Lung (tissue), 12 donors: ENCODE data around the gene TMEM117. TPM values are rescaled to one million over a fixed set of nuclear protein-coding genes. Genes with fewer than 3 reads are reported as not detected.

Experiments used
- ATAC-seq: fragments of 200-7000 bp; cut with Tn5 transposase; one replicate; pipeline ENCODE4 v1.9.1; 2020; ENCODE audit warnings: moderate number of reproducible peaks; ENCODE audit not compliant: insufficient read depth, low FRiP score
- DNase-seq, 3 donors: peaks; one replicate each; pipeline ENCODE4 v3.0.0-alpha.2; 2013 to 2017
- H3K27ac ChIP-seq, 2 donors: one replicate each; pipeline ENCODE4 v1.5.1; 2013; ENCODE audit warnings: mild to moderate bottlenecking in 2 of 2, moderate library complexity in 2 of 2, control low read depth in 1 of 2, inconsistent platforms in 1 of 2, low read depth in 1 of 2, low read length in 1 of 2
- H3K27me3 ChIP-seq, 3 donors: one replicate each; pipeline ENCODE4 v1.5.1; 2013; ENCODE audit warnings: low read length in 2 of 3; ENCODE audit not compliant: control insufficient read depth in 3 of 3, insufficient read depth in 3 of 3
- H3K36me3 ChIP-seq, 4 donors: one replicate each; pipeline ENCODE4 v1.5.1; 2013; ENCODE audit warnings: low read length in 4 of 4, mild to moderate bottlenecking in 1 of 4, moderate library complexity in 1 of 4; ENCODE audit not compliant: control insufficient read depth in 4 of 4, insufficient read depth in 4 of 4
- H3K4me1 ChIP-seq, 5 donors: one replicate each; pipeline ENCODE4 v1.5.1; 2013; ENCODE audit warnings: low read length in 5 of 5, mild to moderate bottlenecking in 2 of 5, moderate library complexity in 1 of 5; ENCODE audit not compliant: control insufficient read depth in 5 of 5, insufficient read depth in 5 of 5
- H3K4me3 ChIP-seq: one replicate; pipeline ENCODE4 v1.5.1; 2013; ENCODE audit warnings: mild to moderate bottlenecking, control low read depth, moderate library complexity
- H3K9ac ChIP-seq, 2 donors: one replicate each; pipeline ENCODE4 v1.5.1; 2013; ENCODE audit warnings: low read length in 2 of 2, control low read depth in 1 of 2; ENCODE audit not compliant: insufficient read depth in 1 of 2
- H3K9me3 ChIP-seq, 4 donors: one replicate each; pipeline ENCODE4 v1.5.1; 2013; ENCODE audit warnings: low read length in 3 of 4, mild to moderate bottlenecking in 1 of 4, moderate library complexity in 1 of 4; ENCODE audit not compliant: control insufficient read depth in 4 of 4, insufficient read depth in 3 of 4
- WGBS, 2 donors: extraction: QIAGEN DNeasy Blood & Tissue Kit; methylation state at CpG; one replicate each; pipeline ENCODE4 v1.1.7; 2013; 5-methylcytosine and 5-hydroxymethylcytosine counted together
- polyA plus RNA-seq, 2 donors: library from polyadenylated mRNA; stranded (reverse); fragments of 200-250 nt; gene quantifications; one replicate each; pipeline ENCODE4 v1.2.1, GENCODE V29; 2013
- total RNA-seq, 2 donors: library from RNA; depleted of rRNA in 1 of 2; stranded (reverse); fragments of >200 nt in 1 of 2; gene quantifications; one replicate each; pipeline ENCODE4 v1.2.1, GENCODE V29; 2014 to 2021
- TF ChIP-seq, protein P1 (sequence below): IDR thresholded peaks from 2 replicates; pipeline ENCODE4 v1.5.1; 2012; ENCODE audit warnings: mild to moderate bottlenecking; ENCODE audit errors: control extremely low read depth, extremely low read depth
- donor health status: control.
- donor health status: control.
- donor health status: Bipolar disorder and iron deficiency.
- donor health status: healthy.
- donor health status: DM: yes; HTN: yes; CAD: no.

Gene TMEM117
- total and polyA plus RNA-seq, 4 donors, result 1.2 to 6.1 (median 2.3) TPM

DNA sequence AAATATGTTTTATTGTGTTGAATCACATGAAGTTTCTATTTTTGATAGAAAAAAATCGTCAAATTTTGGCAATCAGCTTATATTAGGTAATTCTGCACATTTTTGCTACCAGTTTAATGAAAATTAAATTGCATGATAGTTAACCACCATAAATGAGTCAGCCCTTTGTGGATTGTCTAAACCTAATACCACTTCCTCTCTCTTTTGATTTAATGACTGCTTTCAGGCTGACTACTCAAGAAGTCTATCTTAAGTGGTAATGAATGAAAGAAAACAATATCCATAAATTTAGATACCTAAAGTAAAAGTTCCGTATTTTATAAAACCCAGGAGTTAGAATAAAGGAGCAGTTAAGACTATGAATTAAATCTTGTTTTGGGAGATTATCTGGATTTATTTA lies 450.5 kb downstream of the TMEM117 start:
- ATAC-seq, result no peak
- 34 to 54% methylated on average over 2 of the region's 2 CpGs for WGBS, 2 donors

DNA sequence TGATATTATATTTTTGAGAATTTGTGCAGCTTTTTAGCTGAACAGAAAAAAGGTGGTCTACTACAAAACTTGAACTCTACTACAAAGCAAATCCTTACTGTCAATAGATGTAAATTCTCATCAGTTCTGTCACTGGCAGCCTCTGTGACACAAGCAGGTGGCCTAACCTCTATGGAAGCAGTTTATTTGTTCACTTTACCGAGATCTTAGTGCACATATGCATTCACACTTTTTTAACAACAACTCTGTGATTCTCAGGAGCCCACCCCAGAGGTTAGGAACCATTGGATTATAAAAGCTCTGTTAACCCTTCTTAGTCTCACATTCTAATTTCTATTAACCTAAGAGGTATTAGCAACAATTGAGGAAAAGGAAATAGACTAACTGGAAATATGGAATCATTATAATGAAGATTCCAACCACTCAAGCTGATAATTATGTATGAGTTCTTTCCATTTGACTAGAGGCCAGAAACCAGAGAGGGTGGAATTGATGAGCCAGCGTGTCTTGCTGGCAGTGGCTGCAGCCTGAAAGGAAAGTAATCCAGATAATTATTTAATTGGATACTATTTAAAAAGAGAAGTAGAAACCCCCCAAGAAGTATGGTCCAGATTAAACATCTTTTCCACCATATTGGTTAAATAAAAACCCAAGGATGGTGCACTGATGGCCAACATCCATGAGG lies 451.1 kb downstream of the TMEM117 start:
- WGBS, 2 donors, result 78 to 82% methylated on average over 2 of the region's 2 CpGs
- DNase-seq (no peak), ATAC-seq (no peak)
- no peak overlapping the region for H3K4me3 ChIP-seq
- H3K9ac ChIP-seq, result no peak overlapping the region
- no peaks in the 10 kb centered on the region for H3K9me3 ChIP-seq
- no peaks in the 10 kb centered on the region for H3K36me3 ChIP-seq
- no peak overlapping the region for H3K27ac ChIP-seq
- H3K27me3 ChIP-seq, result no peaks in the 10 kb centered on the region
- TF ChIP-seq, protein P1, sequence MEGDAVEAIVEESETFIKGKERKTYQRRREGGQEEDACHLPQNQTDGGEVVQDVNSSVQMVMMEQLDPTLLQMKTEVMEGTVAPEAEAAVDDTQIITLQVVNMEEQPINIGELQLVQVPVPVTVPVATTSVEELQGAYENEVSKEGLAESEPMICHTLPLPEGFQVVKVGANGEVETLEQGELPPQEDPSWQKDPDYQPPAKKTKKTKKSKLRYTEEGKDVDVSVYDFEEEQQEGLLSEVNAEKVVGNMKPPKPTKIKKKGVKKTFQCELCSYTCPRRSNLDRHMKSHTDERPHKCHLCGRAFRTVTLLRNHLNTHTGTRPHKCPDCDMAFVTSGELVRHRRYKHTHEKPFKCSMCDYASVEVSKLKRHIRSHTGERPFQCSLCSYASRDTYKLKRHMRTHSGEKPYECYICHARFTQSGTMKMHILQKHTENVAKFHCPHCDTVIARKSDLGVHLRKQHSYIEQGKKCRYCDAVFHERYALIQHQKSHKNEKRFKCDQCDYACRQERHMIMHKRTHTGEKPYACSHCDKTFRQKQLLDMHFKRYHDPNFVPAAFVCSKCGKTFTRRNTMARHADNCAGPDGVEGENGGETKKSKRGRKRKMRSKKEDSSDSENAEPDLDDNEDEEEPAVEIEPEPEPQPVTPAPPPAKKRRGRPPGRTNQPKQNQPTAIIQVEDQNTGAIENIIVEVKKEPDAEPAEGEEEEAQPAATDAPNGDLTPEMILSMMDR, result no peak
- no peaks in the 10 kb centered on the region for H3K4me1 ChIP-seq

More for the DNA sequence above, 450.5 kb downstream of the TMEM117 start:
- DNase-seq, result no peak
- H3K36me3 ChIP-seq, result no peaks in the 10 kb centered on the region
- no peaks in the 10 kb centered on the region for H3K27me3 ChIP-seq
- H3K9ac ChIP-seq, result no peak overlapping the region
- H3K9me3 ChIP-seq, result no peaks in the 10 kb centered on the region
- no peaks in the 10 kb centered on the region for H3K4me1 ChIP-seq
- H3K4me3 ChIP-seq, result no peak overlapping the region
- TF ChIP-seq, protein P1, result no peak
- no peak overlapping the region for H3K27ac ChIP-seq

DNA sequence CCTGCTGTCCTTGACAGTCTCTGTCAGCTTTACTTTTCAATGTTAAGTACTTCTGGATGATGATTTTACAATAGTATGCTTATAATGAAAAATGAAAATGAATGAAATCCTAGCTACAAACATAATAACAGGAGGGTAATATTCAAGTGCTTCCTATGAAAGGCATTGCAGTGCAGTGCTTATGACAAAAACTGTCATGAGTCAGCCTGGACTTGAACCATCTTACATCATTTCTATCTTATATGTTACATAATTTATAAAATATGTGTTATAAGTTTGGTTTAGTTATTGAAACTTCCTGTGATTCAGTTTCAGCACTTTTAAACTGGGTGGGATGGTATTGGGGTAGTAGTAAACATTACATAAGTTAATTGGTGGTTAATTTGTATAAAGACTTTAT lies 451.7 kb downstream of the TMEM117 start:
- DNase-seq (no peak), ATAC-seq (no peak)
- Histone ChIP-seq H3K9me3 (no peaks in the 10 kb centered on the region), H3K36me3 (no peaks in the 10 kb centered on the region), H3K27me3 (no peaks in the 10 kb centered on the region), H3K4me3 (no peak overlapping the region), H3K4me1 (no peaks in the 10 kb centered on the region), H3K27ac (no peak overlapping the region), H3K9ac (no peak overlapping the region)
- TF ChIP-seq, protein P1, result no peak

DNA sequence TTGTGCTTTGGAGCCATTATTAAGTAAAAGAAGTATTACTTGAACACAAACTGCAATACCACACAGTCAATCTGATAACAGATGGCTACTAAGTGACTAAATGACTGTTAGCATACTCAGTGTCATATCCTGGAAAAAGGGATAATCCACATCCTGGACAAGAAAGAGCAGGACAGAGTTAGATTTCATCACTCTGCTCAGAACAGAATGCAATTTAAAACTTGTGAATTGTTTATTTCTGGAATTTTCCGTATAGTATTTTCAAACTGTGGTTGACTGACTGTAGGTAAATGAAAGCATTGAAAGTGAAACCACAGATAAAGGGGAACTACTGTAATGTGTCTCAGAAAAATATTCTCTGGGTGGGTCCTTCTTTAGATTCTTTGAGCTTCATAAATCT lies 458.8 kb downstream of the TMEM117 start:
- no peak overlapping the region for H3K9ac ChIP-seq
- no peak for ATAC-seq
- WGBS, 2 donors, result 86% methylated on average over 1 of the region's 1 CpG
- peaks cover 0 to 12% (median 7%) of the 10 kb centered on the region in 4 donors for H3K9me3 ChIP-seq
- H3K4me1 ChIP-seq, result no peaks in the 10 kb centered on the region
- DNase-seq, result no peak
- TF ChIP-seq, protein P1, result no peak
- no peaks in the 10 kb centered on the region for H3K27me3 ChIP-seq
- H3K27ac ChIP-seq, result no peak overlapping the region
- H3K36me3 ChIP-seq, result no peaks in the 10 kb centered on the region
- no peak overlapping the region for H3K4me3 ChIP-seq
